SU-DHL-6 (cell line): ENCODE data around the gene ZNF132.

Experiments used
- EZH2phosphoT487 ChIP-seq: fragments of 200-600 bp; sonication (generic), shearing (Covaris generic); conservative IDR thresholded peaks from 2 replicates; pipeline ENCODE4 v1.6.1; 2018; ENCODE audit warnings: mild to moderate bottlenecking, antibody characterized with exemption, low read length, moderate library complexity, mixed read lengths
- TF ChIP-seq, protein P1 (sequence below): fragments of 200-600 bp; sonication (generic); IDR thresholded peaks from one replicate; pipeline ENCODE4 v1.5.1; 2017; ENCODE audit warnings: antibody characterized with exemption, mild to moderate bottlenecking, low read length, moderate library complexity; ENCODE audit not compliant: insufficient read depth, poor library complexity, severe bottlenecking

DNA sequence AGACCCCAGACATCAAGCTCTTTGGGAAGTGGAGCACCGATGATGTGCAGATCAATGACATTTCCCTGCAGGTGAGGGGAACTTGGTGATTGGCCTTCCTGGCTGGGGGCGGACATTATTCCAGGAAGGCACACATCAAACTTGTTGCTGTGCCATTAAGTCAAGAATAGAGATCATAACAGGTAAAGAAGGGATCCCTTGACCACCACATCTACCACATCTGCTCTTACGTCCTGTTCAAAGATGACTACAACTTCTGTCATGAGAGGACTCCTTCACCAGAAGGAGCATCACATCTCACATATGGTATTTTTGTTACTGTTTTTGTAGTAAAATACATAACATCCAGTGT is 51.8 kb downstream of the ZNF132 start:
- TF ChIP-seq, protein P1, sequence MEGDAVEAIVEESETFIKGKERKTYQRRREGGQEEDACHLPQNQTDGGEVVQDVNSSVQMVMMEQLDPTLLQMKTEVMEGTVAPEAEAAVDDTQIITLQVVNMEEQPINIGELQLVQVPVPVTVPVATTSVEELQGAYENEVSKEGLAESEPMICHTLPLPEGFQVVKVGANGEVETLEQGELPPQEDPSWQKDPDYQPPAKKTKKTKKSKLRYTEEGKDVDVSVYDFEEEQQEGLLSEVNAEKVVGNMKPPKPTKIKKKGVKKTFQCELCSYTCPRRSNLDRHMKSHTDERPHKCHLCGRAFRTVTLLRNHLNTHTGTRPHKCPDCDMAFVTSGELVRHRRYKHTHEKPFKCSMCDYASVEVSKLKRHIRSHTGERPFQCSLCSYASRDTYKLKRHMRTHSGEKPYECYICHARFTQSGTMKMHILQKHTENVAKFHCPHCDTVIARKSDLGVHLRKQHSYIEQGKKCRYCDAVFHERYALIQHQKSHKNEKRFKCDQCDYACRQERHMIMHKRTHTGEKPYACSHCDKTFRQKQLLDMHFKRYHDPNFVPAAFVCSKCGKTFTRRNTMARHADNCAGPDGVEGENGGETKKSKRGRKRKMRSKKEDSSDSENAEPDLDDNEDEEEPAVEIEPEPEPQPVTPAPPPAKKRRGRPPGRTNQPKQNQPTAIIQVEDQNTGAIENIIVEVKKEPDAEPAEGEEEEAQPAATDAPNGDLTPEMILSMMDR, result no peak
- no peak for TF ChIP-seq EZH2phosphoT487
